ENCODE data around the gene UPP1. TPM values are rescaled to one million over a fixed set of nuclear protein-coding genes. Genes with fewer than 3 reads are reported as not detected.

UPP1 gene
- total and polyA plus RNA-seq, 4 donors, result 6.1 to 282 (median 82.9) TPM

DNA sequence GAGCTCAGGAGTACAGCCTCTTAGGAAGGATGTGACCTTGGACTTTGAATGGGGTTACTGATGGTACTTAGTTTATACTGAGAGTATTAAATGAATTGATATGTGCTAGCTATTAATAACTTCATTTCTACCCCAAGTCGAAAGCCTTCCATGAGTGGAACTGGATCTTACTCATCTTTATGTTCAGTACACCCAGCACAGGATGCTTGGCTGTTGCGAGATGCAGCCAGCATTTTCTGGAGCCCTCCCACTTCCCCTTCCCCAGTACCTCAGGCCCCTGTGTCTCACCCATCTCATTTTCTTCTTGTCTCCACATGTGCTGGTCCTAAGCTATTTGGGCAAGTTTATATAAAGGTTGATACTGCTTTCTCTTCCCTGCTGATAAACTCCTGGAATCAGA, 7.2 kb downstream of the UPP1 start:
- ATAC-seq (ENCODE audit: insufficient read depth, low FRiP score), result no peak
- Histone ChIP-seq H3K4me1 (ENCODE audit: control insufficient read depth in 5 of 5, insufficient read depth in 5 of 5, low read length in 5 of 5) (peaks cover 0 to 4% (median 0%) of the 10 kb centered on the region in 5 donors), H3K4me3 (no peak overlapping the region), H3K27ac (ENCODE audit: low read depth in 1 of 2, low read length in 1 of 2) (peak overlapping the region in 1 of 2 donors; percentile 4), H3K9ac (ENCODE audit: insufficient read depth in 1 of 2, low read length in 2 of 2) (no peak overlapping the region), H3K27me3 (ENCODE audit: control insufficient read depth in 3 of 3, insufficient read depth in 3 of 3, low read length in 2 of 3) (peaks cover 0 to 3% (median 3%) of the 10 kb centered on the region in 3 donors), H3K36me3 (ENCODE audit: control insufficient read depth in 4 of 4, insufficient read depth in 4 of 4, low read length in 4 of 4) (peaks cover 0 to 29% (median 6%) of the 10 kb centered on the region in 4 donors), H3K9me3 (ENCODE audit: control insufficient read depth in 4 of 4, insufficient read depth in 3 of 4, low read length in 3 of 4) (no peaks in the 10 kb centered on the region)
- DNase-seq, result no peak
- TF ChIP-seq, protein P1, sequence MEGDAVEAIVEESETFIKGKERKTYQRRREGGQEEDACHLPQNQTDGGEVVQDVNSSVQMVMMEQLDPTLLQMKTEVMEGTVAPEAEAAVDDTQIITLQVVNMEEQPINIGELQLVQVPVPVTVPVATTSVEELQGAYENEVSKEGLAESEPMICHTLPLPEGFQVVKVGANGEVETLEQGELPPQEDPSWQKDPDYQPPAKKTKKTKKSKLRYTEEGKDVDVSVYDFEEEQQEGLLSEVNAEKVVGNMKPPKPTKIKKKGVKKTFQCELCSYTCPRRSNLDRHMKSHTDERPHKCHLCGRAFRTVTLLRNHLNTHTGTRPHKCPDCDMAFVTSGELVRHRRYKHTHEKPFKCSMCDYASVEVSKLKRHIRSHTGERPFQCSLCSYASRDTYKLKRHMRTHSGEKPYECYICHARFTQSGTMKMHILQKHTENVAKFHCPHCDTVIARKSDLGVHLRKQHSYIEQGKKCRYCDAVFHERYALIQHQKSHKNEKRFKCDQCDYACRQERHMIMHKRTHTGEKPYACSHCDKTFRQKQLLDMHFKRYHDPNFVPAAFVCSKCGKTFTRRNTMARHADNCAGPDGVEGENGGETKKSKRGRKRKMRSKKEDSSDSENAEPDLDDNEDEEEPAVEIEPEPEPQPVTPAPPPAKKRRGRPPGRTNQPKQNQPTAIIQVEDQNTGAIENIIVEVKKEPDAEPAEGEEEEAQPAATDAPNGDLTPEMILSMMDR (IDR thresholded peaks at IDR 0.05; ENCODE audit: control extremely low read depth, extremely low read depth), result no peak
- 24 to 53% methylated on average over 2 of the region's 2 CpGs for WGBS, 2 donors

DNA sequence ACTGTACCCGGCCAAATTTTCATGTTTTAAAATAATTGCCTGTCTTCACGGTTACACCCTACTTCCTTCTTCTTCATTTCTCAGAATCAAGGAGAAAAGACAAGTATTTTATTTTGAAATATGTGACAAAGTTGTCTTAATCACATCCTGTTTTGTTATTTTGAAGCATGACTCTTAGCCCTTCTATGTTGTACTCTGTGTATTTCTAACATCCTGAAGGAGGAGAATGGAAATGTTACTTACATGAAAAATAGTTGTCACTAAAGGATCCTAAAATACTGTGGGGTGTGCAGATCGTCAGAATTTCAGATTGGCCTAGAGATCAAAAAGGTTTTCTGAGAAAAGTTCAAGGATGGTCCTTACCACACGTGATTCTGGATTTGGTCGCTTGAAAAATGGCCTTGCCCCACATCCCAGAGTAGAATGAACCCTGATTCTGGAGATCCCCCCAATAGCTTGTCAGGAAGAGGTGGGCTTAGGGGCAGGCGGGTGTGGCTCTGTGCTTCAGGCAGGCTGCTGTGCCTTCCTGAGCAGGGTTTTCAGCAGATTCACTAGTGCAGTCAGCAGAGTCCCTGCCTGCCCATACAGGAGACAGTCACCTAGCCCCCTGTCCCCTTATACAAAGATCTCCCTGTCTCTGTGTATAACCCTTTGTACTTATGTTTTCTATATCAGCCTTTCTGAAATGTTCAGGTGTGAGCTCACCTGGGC, 8.6 kb downstream of the UPP1 start:
- peaks cover 0 to 42% (median 5%) of the 10 kb centered on the region in 4 donors for H3K36me3 ChIP-seq (ENCODE audit: control insufficient read depth in 4 of 4, insufficient read depth in 4 of 4, low read length in 4 of 4)
- no peak for DNase-seq
- no peak overlapping the region for H3K9ac ChIP-seq (ENCODE audit: insufficient read depth in 1 of 2, low read length in 2 of 2)
- peaks cover 0 to 4% (median 0%) of the 10 kb centered on the region in 5 donors for H3K4me1 ChIP-seq (ENCODE audit: control insufficient read depth in 5 of 5, insufficient read depth in 5 of 5, low read length in 5 of 5)
- peak; percentile 36 for ATAC-seq (ENCODE audit: insufficient read depth, low FRiP score)
- H3K9me3 ChIP-seq (ENCODE audit: control insufficient read depth in 4 of 4, insufficient read depth in 3 of 4, low read length in 3 of 4), result peaks cover 0 to 2% (median 0%) of the 10 kb centered on the region in 4 donors
- TF ChIP-seq, protein P1 (IDR thresholded peaks at IDR 0.05; ENCODE audit: control extremely low read depth, extremely low read depth), result no peak
- peak overlapping the region in 1 of 2 donors; percentile 75 for H3K27ac ChIP-seq (ENCODE audit: low read depth in 1 of 2, low read length in 1 of 2)
- no peak overlapping the region for H3K4me3 ChIP-seq
- no peaks in the 10 kb centered on the region for H3K27me3 ChIP-seq (ENCODE audit: control insufficient read depth in 3 of 3, insufficient read depth in 3 of 3, low read length in 2 of 3)
- WGBS, 2 donors, result 34 to 51% methylated on average over 6 of the region's 6 CpGs

DNA sequence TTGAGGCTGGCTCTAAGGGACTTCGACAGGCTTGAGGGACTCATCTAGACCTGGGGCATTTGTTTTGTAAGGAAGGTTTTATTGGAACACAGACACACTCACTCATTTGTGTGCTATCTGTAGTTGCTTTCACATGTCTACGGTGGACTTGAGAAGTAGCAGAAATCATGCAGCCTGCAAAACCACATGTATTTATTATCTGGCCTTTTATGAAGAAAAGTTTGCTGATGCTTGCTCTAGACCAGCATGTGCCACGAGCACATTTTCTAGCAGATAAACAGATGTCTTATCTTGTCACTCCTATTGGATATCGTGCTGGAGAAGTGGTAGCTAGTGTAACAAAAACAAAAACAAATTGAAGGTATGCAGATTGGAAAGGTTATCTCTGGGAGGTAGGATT, 9.8 kb downstream of the UPP1 start:
- H3K36me3 ChIP-seq (ENCODE audit: control insufficient read depth in 4 of 4, insufficient read depth in 4 of 4, low read length in 4 of 4), result peaks cover 0 to 45% (median 8%) of the 10 kb centered on the region in 4 donors
- 83 to 91% methylated on average over 4 of the region's 4 CpGs for WGBS, 2 donors
- ATAC-seq (ENCODE audit: insufficient read depth, low FRiP score) (no peak), DNase-seq (no peak)
- H3K4me1 ChIP-seq (ENCODE audit: control insufficient read depth in 5 of 5, insufficient read depth in 5 of 5, low read length in 5 of 5), result peaks cover 0 to 4% (median 0%) of the 10 kb centered on the region in 5 donors
- no peak overlapping the region for H3K9ac ChIP-seq (ENCODE audit: insufficient read depth in 1 of 2, low read length in 2 of 2)
- H3K9me3 ChIP-seq (ENCODE audit: control insufficient read depth in 4 of 4, insufficient read depth in 3 of 4, low read length in 3 of 4), result peaks cover 0 to 2% (median 0%) of the 10 kb centered on the region in 4 donors
- no peak overlapping the region for H3K27ac ChIP-seq (ENCODE audit: low read depth in 1 of 2, low read length in 1 of 2)
- no peaks in the 10 kb centered on the region for H3K27me3 ChIP-seq (ENCODE audit: control insufficient read depth in 3 of 3, insufficient read depth in 3 of 3, low read length in 2 of 3)
- TF ChIP-seq, protein P1 (IDR thresholded peaks at IDR 0.05; ENCODE audit: control extremely low read depth, extremely low read depth), result no peak
- H3K4me3 ChIP-seq, result no peak overlapping the region
